ENCODE results near the gene TMEM132C.

TMEM132C gene

GRCh38 chr12:128439796-128440195 lies 172.8 kb downstream of the TMEM132C start (continued):
- TF ChIP-seq ZNF555 (tag by site-specific recombination; conservative IDR thresholded peaks at IDR 0.05) (no peak), ZNF707 (tag by site-specific recombination; IDR thresholded peaks at IDR 0.05) (no peak)

- no peak overlapping the region for H3K27ac ChIP-seq (ENCODE audit: extremely low read depth, low read depth, low read length)
- POLR2A ChIA-PET = no interaction called here
- CTCF ChIA-PET = no interaction called here
- H3K36me3 ChIP-seq (ENCODE audit: control insufficient read depth in 2 of 2, insufficient read depth in 1 of 2, low read length in 2 of 2) = no peaks in the 10 kb centered on the region
- no peaks in the 10 kb centered on the region for H3K9me3 ChIP-seq (ENCODE audit: control insufficient read depth, insufficient read depth, low read depth, low read length)
- no peaks in the 10 kb centered on the region for H3K4me1 ChIP-seq (ENCODE audit: control insufficient read depth, insufficient read depth, low read length)
- H3K4me3 ChIP-seq (ENCODE audit: low read depth, low read length) = no peak overlapping the region
- TF ChIP-seq ZSCAN23 (tag by site-specific recombination; IDR thresholded peaks at IDR 0.05) = no peak
- TF ChIP-seq ZNF18 (tag by site-specific recombination; IDR thresholded peaks at IDR 0.05) = no peak
- TF ChIP-seq ELK4 (IDR thresholded peaks at IDR 0.05; ENCODE audit: borderline replicate concordance, low read depth, low read length) = no peak
- no peak for TF ChIP-seq ZNF211 (tag by site-specific recombination; IDR thresholded peaks at IDR 0.05; ENCODE audit: low read depth)
- no peak for TF ChIP-seq ZNF221 (tag by site-specific recombination; IDR thresholded peaks at IDR 0.05; ENCODE audit: borderline replicate concordance)
- no peak for TF ChIP-seq ZNF518A (tag by site-specific recombination; conservative IDR thresholded peaks at IDR 0.05; ENCODE audit: low read depth)
- TF ChIP-seq ZBTB17 (tag by site-specific recombination; IDR thresholded peaks at IDR 0.05) = no peak
- TF ChIP-seq EGR2 (tag by site-specific recombination; IDR thresholded peaks at IDR 0.05; ENCODE audit: low read depth) = no peak
- no peak for TF ChIP-seq ZNF433 (tag by site-specific recombination; IDR thresholded peaks at IDR 0.05; ENCODE audit: low read depth)
- no peak for TF ChIP-seq ZNF548 (tag by site-specific recombination; IDR thresholded peaks at IDR 0.05)
- no peak for TF ChIP-seq OSR2 (tag by site-specific recombination; IDR thresholded peaks at IDR 0.05)
- no peak for TF ChIP-seq ZNF610 (tag by site-specific recombination; IDR thresholded peaks at IDR 0.05; ENCODE audit: borderline replicate concordance)
- no peak for TF ChIP-seq ZNF239 (tag by site-specific recombination; IDR thresholded peaks at IDR 0.05)
- no peak for TF ChIP-seq ZNF148 (tag by site-specific recombination; IDR thresholded peaks at IDR 0.05; ENCODE audit: borderline replicate concordance)
These were observed 175.1 kb downstream of the TMEM132C start for GRCh38 chr12:128442096-128442495.

All from HEK293 (cell line).